Calu3 (cell line): Measurements from ENCODE around the gene DCAF12. TPM values are rescaled to one million over a fixed set of nuclear protein-coding genes. Genes with fewer than 3 reads are reported as not detected.

Experiments
- Bru-seq: library from RNA; stranded (reverse); fragments of 400-500 nt; gene quantifications from one replicate; lab custom pipeline; 2021; lab: Mats Ljungman, UMichigan
- BruChase-seq, 2 experiments: library from RNA; stranded (reverse); fragments of 400-500 nt; gene quantifications; one replicate each; lab custom pipeline; 2021; lab: Mats Ljungman, UMichigan
- BruUV-seq: library from RNA; stranded (reverse); fragments of 400-500 nt; replicated peaks from 2 replicates; lab custom pipeline; 2021; lab: Mats Ljungman, UMichigan
- CTCF ChIA-PET: fragments of 300-600 bp; sonication (Branson Sonifier 250); formaldehyde crosslinking; loops from one replicate; lab custom pipeline; 2022; ENCODE audit warnings: antibody characterized with exemption; lab: Charles Lee
- DNase-seq: peaks from one replicate; pipeline ENCODE4 v3.0.0; 2022
- H3K27ac Mint-ChIP-seq: one replicate; pipeline ENCODE4 v1.8.0; 2022; ENCODE audit warnings: mixed read lengths; ENCODE audit not compliant: unreplicated experiment
- H3K27me3 Mint-ChIP-seq: one replicate; pipeline ENCODE4 v1.8.0; 2022; ENCODE audit warnings: mixed read lengths; ENCODE audit not compliant: unreplicated experiment
- H3K36me3 Mint-ChIP-seq: one replicate; pipeline ENCODE4 v1.8.0; 2022; ENCODE audit warnings: mild to moderate bottlenecking, moderate library complexity, mixed read lengths; ENCODE audit not compliant: insufficient read depth, unreplicated experiment
- H3K4me1 Mint-ChIP-seq: one replicate; pipeline ENCODE4 v1.8.0; 2022; ENCODE audit warnings: mild to moderate bottlenecking, low read depth, mixed read lengths; ENCODE audit not compliant: unreplicated experiment
- H3K4me3 Mint-ChIP-seq: one replicate; pipeline ENCODE4 v1.8.0; 2022; ENCODE audit warnings: mild to moderate bottlenecking, low read depth, moderate library complexity, mixed read lengths; ENCODE audit not compliant: unreplicated experiment
- H3K9me3 Mint-ChIP-seq: one replicate; pipeline ENCODE4 v1.8.0; 2022; ENCODE audit warnings: low read depth, mixed read lengths; ENCODE audit not compliant: unreplicated experiment
- CTCF ChIP-seq: fragments of 200-600 bp; IDR thresholded peaks from one replicate; pipeline ENCODE4 v1.8.0; 2022; ENCODE audit warnings: antibody characterized with exemption; ENCODE audit not compliant: unreplicated experiment
- intact Hi-C: fragments of 100-400 bp; cut with micrococcal nuclease; formaldehyde crosslinking; loops from one replicate; pipeline ENCODE4 v1.10.0; 2022; ENCODE audit not compliant: unreplicated experiment
- long read RNA-seq: library from polyadenylated mRNA; stranded (forward); transcript quantifications from one replicate; pipeline ENCODE4 v2.0.0, GENCODE V29; 2022
- total RNA-seq: library from RNA; stranded (reverse); gene quantifications from 2 replicates; pipeline ENCODE4 v1.2.3, GENCODE V29; 2022

The DCAF12 gene
- total RNA-seq (20.8 and 24.4 TPM in 2 replicates), Bru-seq, nascent RNA (percentile 66 among the genes with signal in this experiment), BruChase-seq, experiment 1, labeled RNA remaining after a 6-hour chase (percentile 68 among the genes with signal in this experiment), BruChase-seq, experiment 2, labeled RNA remaining after a 2-hour chase (percentile 72 among the genes with signal in this experiment)
- long read RNA-seq, transcript DCAF12-201 (9 exons, 3,667 nt): major isoform, 29 of 33 reads
- long read RNA-seq, partial matches to known transcripts: 0 of 33 reads
- long read RNA-seq, other reads (novel, unspliced or antisense): 4 of 33 reads

GRCh38 chr9:34126207-34127034, at the start of gene DCAF12:
DCAF12 (minus strand) TSS chr9:34126698; CDS start chr9:34126431, 267 bp downstream.
- H3K4me1 Mint-ChIP-seq: peaks cover 34% of the 10 kb centered on the region
- no peaks in the 10 kb centered on the region for H3K27me3 Mint-ChIP-seq
- BruUV-seq: no TSS peak
- H3K27ac Mint-ChIP-seq: peak within 1 kb of the TSS; percentile 88
- DNase-seq: peak; percentile 83
- H3K36me3 Mint-ChIP-seq: peaks cover 43% of the 10 kb centered on the region
- peak within 1 kb of the TSS; percentile 86 for H3K4me3 Mint-ChIP-seq
- TF ChIP-seq CTCF: no peak
- CTCF ChIA-PET: interaction anchor here (0.6 kb wide), 1 partner anchor 32 kb away, joined by 5 read pairs; no protein-coding TSS in a partner anchor
- no peaks in the 10 kb centered on the region for H3K9me3 Mint-ChIP-seq
- intact Hi-C loops: loop anchor here (10.0 kb wide), 1 partner anchor 58 kb away; no protein-coding TSS in a partner anchor

GRCh38 chr9:34176089-34176488, 49.6 kb upstream of the DCAF12 start:
- no peak for TF ChIP-seq CTCF
- Mint-ChIP-seq H3K4me3 (no peak overlapping the region), H3K4me1 (peaks cover 10% of the 10 kb centered on the region), H3K9me3 (no peaks in the 10 kb centered on the region), H3K27me3 (no peaks in the 10 kb centered on the region), H3K36me3 (peaks cover 25% of the 10 kb centered on the region), H3K27ac (no peak overlapping the region)
- CTCF ChIA-PET: no interaction called here
- intact Hi-C loops: no loop called here
- no TSS peak for BruUV-seq
- DNase-seq: no peak

- intact Hi-C loops: no loop called here
- TF ChIP-seq CTCF: no peak
- no peaks in the 10 kb centered on the region for H3K36me3 Mint-ChIP-seq
- H3K4me1 Mint-ChIP-seq: peaks cover 10% of the 10 kb centered on the region
- no TSS peak for BruUV-seq
- no peak for DNase-seq
- no peak overlapping the region for H3K27ac Mint-ChIP-seq
- no peaks in the 10 kb centered on the region for H3K27me3 Mint-ChIP-seq
- H3K4me3 Mint-ChIP-seq: no peak overlapping the region
- no peaks in the 10 kb centered on the region for H3K9me3 Mint-ChIP-seq
- CTCF ChIA-PET: no interaction called here
These were observed 45.4 kb upstream of the DCAF12 start for GRCh38 chr9:34171753-34172535.
